Keratinocyte (primary cell): ENCODE results near the gene PAX1. TPM values are rescaled to one million over a fixed set of nuclear protein-coding genes. Genes with fewer than 3 reads are reported as not detected.

Experiments
- DNase-seq: peaks from one replicate; pipeline ENCODE4 v3.0.0-alpha.2; 2011; ENCODE audit warnings: low read depth, missing footprints, low spot score
- FAIRE-seq: peaks from 2 replicates; lab custom pipeline; 2011; peaks lifted over from hg19 to GRCh38; lab: Jason Lieb, UNC
- H2AFZ ChIP-seq: 2 replicates; pipeline ENCODE4 v1.6.0; 2012; ENCODE audit warnings: low read length, control low read depth, inconsistent platforms; ENCODE audit not compliant: control insufficient read depth
- H3K27ac ChIP-seq: 2 replicates; pipeline ENCODE4 v1.5.1; 2011; ENCODE audit warnings: low read length; ENCODE audit not compliant: control insufficient read depth, insufficient read depth
- H3K27me3 ChIP-seq: 3 replicates; pipeline ENCODE4 v1.6.0; 2011; ENCODE audit warnings: low read length; ENCODE audit not compliant: control insufficient read depth, insufficient read depth; ENCODE audit errors: extremely low read depth
- H3K36me3 ChIP-seq, 2 experiments: 2 replicates in 1 of 2; 3 replicates in 1 of 2; pipeline ENCODE4 v1.5.1; 2011; ENCODE audit warnings: low read length in 2 of 2, mild to moderate bottlenecking in 1 of 2; ENCODE audit not compliant: control insufficient read depth in 2 of 2, insufficient read depth in 2 of 2; ENCODE audit errors: extremely low read depth in 1 of 2
- H3K4me1 ChIP-seq: 3 replicates; pipeline ENCODE4 v1.5.1; 2011; ENCODE audit warnings: low read length; ENCODE audit not compliant: control insufficient read depth, insufficient read depth; ENCODE audit errors: extremely low read depth
- H3K4me2 ChIP-seq: 3 replicates; pipeline ENCODE4 v1.6.0; 2011; ENCODE audit warnings: low read depth, low read length; ENCODE audit not compliant: control insufficient read depth, insufficient read depth; ENCODE audit errors: extremely low read depth
- H3K4me3 ChIP-seq, 3 experiments: fragments of 200-600 bp in 1 of 3; sonication (generic) in 1 of 3; 2 replicates in 2 of 3; 3 replicates in 1 of 3; pipeline ENCODE4 v1.5.1; 2011 to 2016; ENCODE audit warnings: low read length in 3 of 3, mild to moderate bottlenecking in 3 of 3, control low read depth in 2 of 3, inconsistent platforms in 1 of 3, low read depth in 1 of 3, mixed read lengths in 1 of 3, mixed run types in 1 of 3, moderate library complexity in 1 of 3; ENCODE audit not compliant: control insufficient read depth in 2 of 3, insufficient read depth in 2 of 3; ENCODE audit errors: extremely low read depth in 1 of 3
- H3K79me2 ChIP-seq: 2 replicates; pipeline ENCODE4 v1.6.0; 2012; ENCODE audit warnings: low read length; ENCODE audit not compliant: control insufficient read depth, insufficient read depth
- H3K9ac ChIP-seq: 3 replicates; pipeline ENCODE4 v1.6.0; 2011; ENCODE audit warnings: low read length; ENCODE audit not compliant: control insufficient read depth, insufficient read depth; ENCODE audit errors: extremely low read depth
- H3K9me1 ChIP-seq: 3 replicates; pipeline ENCODE4 v1.6.0; 2011; ENCODE audit warnings: low read length; ENCODE audit not compliant: control insufficient read depth, insufficient read depth; ENCODE audit errors: extremely low read depth
- H3K9me3 ChIP-seq: 2 replicates; pipeline ENCODE4 v1.5.1; 2012; ENCODE audit warnings: low read depth, low read length; ENCODE audit not compliant: control insufficient read depth
- H4K20me1 ChIP-seq: 3 replicates; pipeline ENCODE4 v1.6.0; 2011; ENCODE audit warnings: low read length; ENCODE audit not compliant: control insufficient read depth, insufficient read depth; ENCODE audit errors: extremely low read depth
- EZH2 ChIP-seq: IDR thresholded peaks from one replicate; pipeline ENCODE4 v1.6.1; 2012; ENCODE audit warnings: inconsistent platforms, mild to moderate bottlenecking, low read length, moderate library complexity
- dilution Hi-C: fragments of 300-500 bp; cut with MboI; formaldehyde crosslinking; loops from one replicate; pipeline ENCODE4 v1.7.0; 2020; ENCODE audit warnings: low sequenced_read_pairs; ENCODE audit not compliant: extremely low pct_ligation_motif_present
- polyA minus RNA-seq, 3 experiments: library from RNA; depleted of rRNA, polyadenylated mRNA; stranded (reverse); fragments of >200 nt; gene quantifications; 1 replicate in 1 of 3; 2 replicates in 1 of 3; 3 replicates in 1 of 3; pipeline ENCODE4 v1.2.3, GENCODE V29; 2011
- polyA plus RNA-seq, 5 experiments: library from polyadenylated mRNA; depleted of rRNA in 3 of 5; stranded (reverse) in 3 of 5; stranded (forward) in 1 of 5; unstranded in 1 of 5; fragments of >200 nt; gene quantifications; 1 replicate in 1 of 5; 2 replicates in 3 of 5; 3 replicates in 1 of 5; pipeline versions ENCODE4 v1.2.1 to v1.2.3, GENCODE V29; 2011 to 2012; ENCODE audit warnings: missing spikeins in 2 of 5, low read depth in 1 of 5, low replicate concordance in 1 of 5
- TF ChIP-seq, protein P1 (sequence below), 3 experiments: IDR thresholded peaks in 1 of 3; conservative IDR thresholded peaks in 1 of 3; optimal IDR thresholded peaks in 1 of 3; 2 replicates in 2 of 3; 3 replicates in 1 of 3; pipeline versions ENCODE3 to v1.5.1; 2011; ENCODE audit warnings: low read length in 3 of 3, mild to moderate bottlenecking in 3 of 3, moderate library complexity in 2 of 3, control low read depth in 1 of 3, inconsistent platforms in 1 of 3; ENCODE audit not compliant: insufficient read depth in 2 of 3; ENCODE audit errors: extremely low read depth in 1 of 3

Gene PAX1
- not detected in 3 replicates for polyA plus RNA-seq
- polyA plus RNA-seq (2011; ENCODE audit: low read depth) = not detected
- not detected in 2 replicates for polyA plus RNA-seq (2011; cell fraction: cytosol; rRNA removed)
- polyA plus RNA-seq (2011; cell fraction: nucleus; rRNA removed) = not detected in 2 replicates
- not detected in 2 replicates for polyA plus RNA-seq (2012; ENCODE audit: low replicate concordance)
- not detected in 3 replicates for polyA minus RNA-seq
- not detected for polyA minus RNA-seq (2011; cell fraction: cytosol; rRNA and poly(A)+ RNA removed)
- polyA minus RNA-seq (2011; cell fraction: nucleus; rRNA and poly(A)+ RNA removed) = not detected in 2 replicates

DNA sequence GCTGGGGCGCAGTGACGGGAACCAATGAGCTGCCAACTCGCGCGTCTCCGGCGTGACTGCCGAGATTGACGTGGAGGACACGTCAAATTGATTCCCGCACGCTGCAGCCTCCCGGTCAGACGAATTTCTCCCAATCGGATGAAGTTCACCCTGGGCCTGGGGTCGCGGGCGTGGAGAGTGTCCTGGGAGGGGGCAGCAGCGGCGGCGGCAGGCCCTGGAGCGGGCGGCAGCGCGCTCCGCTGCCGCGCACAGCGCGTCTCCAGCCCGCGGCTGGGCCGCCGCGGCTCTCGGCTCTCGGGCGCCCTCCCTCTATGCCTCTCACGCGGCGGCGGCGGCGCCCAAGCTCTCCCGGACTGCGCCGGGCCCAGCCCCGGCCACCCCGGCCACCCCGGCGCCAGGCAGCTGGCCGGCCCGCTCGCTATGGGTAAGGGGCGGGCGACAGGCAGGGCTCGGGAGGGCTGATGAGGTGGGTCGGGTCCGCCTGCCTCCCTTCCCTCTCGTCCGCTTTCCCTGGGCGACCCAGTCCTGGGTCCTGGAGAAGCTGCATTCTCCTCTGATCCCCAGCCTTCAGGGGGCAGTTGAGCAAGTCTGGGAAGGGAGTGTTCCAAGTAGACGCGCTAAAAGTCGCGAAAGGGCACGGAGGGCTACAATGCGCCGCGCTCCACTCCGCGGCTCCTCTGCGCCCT is at the start of gene PAX1:
Gene PAX1 (plus strand): TSS at position 90 of the 686 bp plus-strand sequence. CDS start 49 bp downstream, at position 139.
- H3K79me2 ChIP-seq = no peaks in the 10 kb centered on the region
- H3K4me1 ChIP-seq = no peaks in the 10 kb centered on the region
- TF ChIP-seq, protein P1, sequence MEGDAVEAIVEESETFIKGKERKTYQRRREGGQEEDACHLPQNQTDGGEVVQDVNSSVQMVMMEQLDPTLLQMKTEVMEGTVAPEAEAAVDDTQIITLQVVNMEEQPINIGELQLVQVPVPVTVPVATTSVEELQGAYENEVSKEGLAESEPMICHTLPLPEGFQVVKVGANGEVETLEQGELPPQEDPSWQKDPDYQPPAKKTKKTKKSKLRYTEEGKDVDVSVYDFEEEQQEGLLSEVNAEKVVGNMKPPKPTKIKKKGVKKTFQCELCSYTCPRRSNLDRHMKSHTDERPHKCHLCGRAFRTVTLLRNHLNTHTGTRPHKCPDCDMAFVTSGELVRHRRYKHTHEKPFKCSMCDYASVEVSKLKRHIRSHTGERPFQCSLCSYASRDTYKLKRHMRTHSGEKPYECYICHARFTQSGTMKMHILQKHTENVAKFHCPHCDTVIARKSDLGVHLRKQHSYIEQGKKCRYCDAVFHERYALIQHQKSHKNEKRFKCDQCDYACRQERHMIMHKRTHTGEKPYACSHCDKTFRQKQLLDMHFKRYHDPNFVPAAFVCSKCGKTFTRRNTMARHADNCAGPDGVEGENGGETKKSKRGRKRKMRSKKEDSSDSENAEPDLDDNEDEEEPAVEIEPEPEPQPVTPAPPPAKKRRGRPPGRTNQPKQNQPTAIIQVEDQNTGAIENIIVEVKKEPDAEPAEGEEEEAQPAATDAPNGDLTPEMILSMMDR (optimal IDR thresholded peaks at IDR 0.05 in 1 of 3, IDR thresholded peaks at IDR 0.05 in 1 of 3, conservative IDR thresholded peaks at IDR 0.05 in 1 of 3; ENCODE audit: extremely low read depth in 1 of 3, insufficient read depth in 2 of 3, low read length in 3 of 3) = no peak
- TF ChIP-seq EZH2 = peak; percentile 63
- no peak within 1 kb of the TSS for H3K9ac ChIP-seq
- no peak within 1 kb of the TSS for H2AFZ ChIP-seq
- H4K20me1 ChIP-seq = no peaks in the 10 kb centered on the region
- DNase-seq (no peak), FAIRE-seq (no peak)
- no peaks in the 10 kb centered on the region for H3K9me1 ChIP-seq
- peak within 1 kb of the TSS; percentile 10 for H3K4me2 ChIP-seq
- H3K27me3 ChIP-seq = peaks cover 94% of the 10 kb centered on the region
- no peak within 1 kb of the TSS for H3K27ac ChIP-seq
- H3K36me3 ChIP-seq = no peaks in the 10 kb centered on the region
- dilution Hi-C loops = no loop called here
- no peak within 1 kb of the TSS for H3K4me3 ChIP-seq
- no peaks in the 10 kb centered on the region for H3K9me3 ChIP-seq

DNA sequence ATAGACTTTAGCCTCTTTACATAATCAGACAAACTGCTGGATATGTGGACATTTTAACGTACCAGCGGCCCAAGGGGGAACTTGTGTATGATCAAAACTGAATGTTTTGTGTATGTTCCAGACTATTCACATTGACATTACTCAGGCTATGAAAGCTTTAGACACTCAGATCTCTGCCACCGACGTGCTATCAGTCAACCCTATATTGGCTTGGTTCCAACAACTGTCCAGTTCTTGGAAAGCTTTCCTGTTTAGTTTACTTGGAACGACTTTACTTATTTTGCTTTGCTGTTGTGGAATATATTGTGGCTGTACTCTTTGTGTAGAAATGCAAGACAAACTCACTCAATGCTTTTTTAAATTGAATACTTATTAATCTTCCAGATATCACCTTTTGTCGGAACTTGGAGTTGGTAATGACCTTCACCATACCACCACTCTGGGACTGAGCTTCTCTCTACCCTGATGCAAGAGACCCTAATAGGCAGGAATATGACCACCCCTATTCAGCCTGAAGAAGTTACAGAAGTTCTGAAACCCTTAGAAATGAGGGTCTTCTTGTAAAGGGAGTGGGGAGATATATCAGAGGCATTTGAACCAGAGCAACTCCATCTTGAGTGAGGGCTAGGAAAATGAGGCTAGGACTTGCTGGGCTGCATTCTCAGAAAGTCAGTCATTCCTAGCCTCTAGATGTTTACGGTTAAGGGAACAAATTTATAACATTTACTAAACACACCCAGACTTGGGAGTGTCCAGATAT is 49.0 kb upstream of the PAX1 start:
- no peaks in the 10 kb centered on the region for H3K4me1 ChIP-seq
- TF ChIP-seq EZH2 = no peak
- TF ChIP-seq, protein P1 (optimal IDR thresholded peaks at IDR 0.05 in 1 of 3, IDR thresholded peaks at IDR 0.05 in 1 of 3, conservative IDR thresholded peaks at IDR 0.05 in 1 of 3; ENCODE audit: extremely low read depth in 1 of 3, insufficient read depth in 2 of 3, low read length in 3 of 3) = no peak
- dilution Hi-C loops = no loop called here
- no peaks in the 10 kb centered on the region for H3K79me2 ChIP-seq
- no peak overlapping the region for H3K4me2 ChIP-seq
- no peaks in the 10 kb centered on the region for H3K9me3 ChIP-seq
- no peaks in the 10 kb centered on the region for H4K20me1 ChIP-seq
- H3K4me3 ChIP-seq = no peak overlapping the region
- no peaks in the 10 kb centered on the region for H3K27me3 ChIP-seq
- no peaks in the 10 kb centered on the region for H3K9me1 ChIP-seq
- no peaks in the 10 kb centered on the region for H3K36me3 ChIP-seq
- no peak overlapping the region for H2AFZ ChIP-seq
- H3K9ac ChIP-seq = no peak overlapping the region
- DNase-seq (no peak), FAIRE-seq (no peak)
- H3K27ac ChIP-seq = no peak overlapping the region
